ENCODE results near the gene APPBP2.
"Not testable (repeated sequence)": the region's sequence is repeated elsewhere in the genome, so short reads cannot be mapped to it uniquely, and the experiment has no call there.

The APPBP2 gene

GRCh38 chr17:60428491-60428890, 97.6 kb downstream of the APPBP2 start:
- not testable (repeated sequence) for DNase-seq

- no peak for DNase-seq
These were observed 99.4 kb downstream of the APPBP2 start for GRCh38 chr17:60426596-60426995.

GRCh38 chr17:60425626-60426025, 100.4 kb downstream of the APPBP2 start:
- DNase-seq = no peak

DNA sequence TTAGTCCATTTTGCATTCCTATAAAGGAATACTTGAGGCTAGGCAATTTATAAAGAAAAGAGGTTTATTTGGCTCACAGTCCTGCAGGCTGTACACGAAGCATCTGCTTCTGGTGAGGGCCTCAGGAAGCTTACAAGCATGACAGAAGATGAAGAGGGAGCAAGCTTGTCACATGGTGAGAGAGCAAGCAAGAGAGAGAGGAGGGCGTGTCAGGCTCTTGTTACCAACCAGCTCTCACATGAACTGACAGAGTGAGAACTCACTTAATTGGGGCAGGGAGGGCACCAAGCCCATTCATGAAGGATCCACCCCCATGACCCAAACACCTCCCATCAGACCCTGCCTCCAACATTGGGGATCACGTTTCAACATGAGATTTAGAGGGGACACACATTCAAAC, 102.2 kb downstream of the APPBP2 start:
- no peak for DNase-seq

- no peak for DNase-seq
These were observed 103.8 kb downstream of the APPBP2 start, which contains the start of gene CHCT1 for GRCh38 chr17:60422162-60422665. CHCT1 (plus strand) TSS chr17:60422489; CDS start chr17:60422593, 104 bp downstream.

- peak in 1 of 2 experiments; percentile 46 for DNase-seq
These were observed 104.5 kb downstream of the APPBP2 start for GRCh38 chr17:60421273-60422161.

GRCh38 chr17:60419875-60420274, 106.2 kb downstream of the APPBP2 start:
- DNase-seq = not testable (repeated sequence)

- DNase-seq = not testable (repeated sequence)
These were observed 107.0 kb downstream of the APPBP2 start for GRCh38 chr17:60419003-60419402.

DNA sequence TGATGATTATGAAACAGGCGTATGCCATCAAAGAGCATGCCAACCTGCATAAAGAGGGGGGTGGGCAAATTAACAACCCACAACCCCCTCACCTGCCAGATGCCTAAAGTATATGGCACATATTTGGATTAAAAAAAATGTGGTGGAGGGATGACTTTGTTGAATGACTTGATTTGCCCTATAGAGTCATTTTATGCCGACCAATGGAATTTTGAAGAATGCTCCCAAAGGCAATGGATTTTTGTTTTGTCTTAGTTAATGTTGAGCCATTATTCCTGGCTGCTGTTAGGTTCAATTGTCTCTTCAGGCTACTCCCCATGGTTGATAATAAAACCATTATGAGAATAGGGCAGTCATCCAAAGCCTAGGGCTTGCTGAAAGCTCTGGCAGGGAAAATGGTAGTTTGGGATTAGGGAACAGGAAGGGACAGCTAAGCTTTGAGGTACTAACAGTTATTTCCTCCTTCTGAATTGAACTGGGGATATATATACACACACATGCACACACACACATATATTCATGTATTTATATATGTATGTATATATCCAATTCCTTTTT, 109.6 kb downstream of the APPBP2 start:
- DNase-seq = no peak

DNA sequence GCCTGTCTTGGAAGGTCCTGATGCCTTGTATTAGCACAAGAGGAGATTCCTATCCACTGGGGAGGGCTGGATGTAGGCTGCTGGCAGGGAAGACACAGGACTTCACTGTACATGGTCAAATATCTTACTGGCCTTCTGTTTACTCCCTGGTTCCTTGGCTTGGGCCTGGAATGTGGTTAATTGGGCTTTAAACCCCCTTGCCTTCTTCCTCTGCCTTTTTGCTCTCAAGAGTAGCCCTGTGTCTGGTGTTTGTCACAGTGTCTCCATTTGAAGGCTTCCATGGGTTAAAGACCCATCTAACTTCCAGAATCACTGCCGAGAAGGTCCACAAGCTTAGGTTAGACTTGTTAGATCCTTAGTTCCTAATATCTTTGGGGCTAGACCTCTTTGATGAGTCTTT, 110.9 kb downstream of the APPBP2 start:
- DNase-seq = no peak

- DNase-seq = no peak
These were observed 113.3 kb downstream of the APPBP2 start for GRCh38 chr17:60412701-60413100.

DNA sequence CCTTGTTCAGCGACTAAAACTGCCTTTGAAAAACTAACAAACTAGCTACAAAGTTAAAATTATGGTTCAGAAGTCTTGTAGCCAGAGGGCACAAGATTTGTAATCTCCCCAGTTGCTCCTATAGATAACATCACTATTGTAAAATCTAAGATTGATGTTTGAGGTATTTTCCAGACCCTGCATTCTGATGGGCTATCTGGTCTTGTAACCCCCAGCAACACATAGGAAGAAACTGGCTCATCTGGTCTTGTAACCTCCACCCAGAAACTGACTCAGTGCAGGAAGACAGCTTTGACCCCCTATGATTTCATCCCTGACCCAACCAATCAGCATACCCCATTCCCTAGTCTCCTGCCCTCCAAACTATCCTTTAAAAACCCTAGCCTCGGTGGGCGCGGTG, 116.0 kb downstream of the APPBP2 start:
- no peak for DNase-seq

GRCh38 chr17:60406887-60407286, 119.2 kb downstream of the APPBP2 start:
- no peak for DNase-seq

- no peak for DNase-seq
These were observed 122.1 kb downstream of the APPBP2 start for GRCh38 chr17:60403962-60404361.

DNA sequence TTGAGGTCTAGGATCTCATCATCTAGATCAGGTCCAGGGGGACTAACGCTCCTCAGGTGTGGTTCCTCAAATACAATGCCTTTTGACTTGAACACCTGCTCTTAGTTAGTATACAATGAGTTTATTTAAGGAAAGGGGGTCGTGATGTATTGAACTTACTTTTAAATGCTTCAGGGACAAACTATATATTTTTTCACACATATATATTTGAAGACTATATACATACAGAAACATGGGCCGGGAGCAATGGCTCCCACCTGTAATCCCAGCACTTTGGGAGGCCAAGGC, 122.6 kb downstream of the APPBP2 start:
- DNase-seq = no peak

DNA sequence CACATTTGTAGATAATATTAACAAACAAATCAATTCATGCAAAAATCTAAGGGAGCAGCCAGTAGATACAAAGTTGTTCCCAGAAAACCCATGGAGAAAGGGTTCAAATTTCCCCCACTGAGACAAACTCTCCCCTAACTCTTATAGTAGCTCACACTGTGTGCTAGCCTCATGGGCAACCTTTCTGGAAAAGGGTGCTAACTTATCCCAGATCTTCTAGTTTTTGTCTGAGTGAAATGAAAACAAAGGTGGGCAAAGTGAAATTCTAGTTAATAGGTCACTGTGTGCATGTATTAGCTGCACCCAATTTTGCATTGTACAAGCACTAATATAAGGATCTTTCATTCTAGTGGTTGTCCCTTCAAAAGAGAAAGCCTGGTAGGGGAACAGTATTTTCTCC, 124.2 kb downstream of the APPBP2 start:
- no peak for DNase-seq

GRCh38 chr17:60398227-60398959, 127.6 kb downstream of the APPBP2 start:
- no peak for DNase-seq

GRCh38 chr17:60396412-60396811, 129.6 kb downstream of the APPBP2 start:
- DNase-seq = no peak

DNA sequence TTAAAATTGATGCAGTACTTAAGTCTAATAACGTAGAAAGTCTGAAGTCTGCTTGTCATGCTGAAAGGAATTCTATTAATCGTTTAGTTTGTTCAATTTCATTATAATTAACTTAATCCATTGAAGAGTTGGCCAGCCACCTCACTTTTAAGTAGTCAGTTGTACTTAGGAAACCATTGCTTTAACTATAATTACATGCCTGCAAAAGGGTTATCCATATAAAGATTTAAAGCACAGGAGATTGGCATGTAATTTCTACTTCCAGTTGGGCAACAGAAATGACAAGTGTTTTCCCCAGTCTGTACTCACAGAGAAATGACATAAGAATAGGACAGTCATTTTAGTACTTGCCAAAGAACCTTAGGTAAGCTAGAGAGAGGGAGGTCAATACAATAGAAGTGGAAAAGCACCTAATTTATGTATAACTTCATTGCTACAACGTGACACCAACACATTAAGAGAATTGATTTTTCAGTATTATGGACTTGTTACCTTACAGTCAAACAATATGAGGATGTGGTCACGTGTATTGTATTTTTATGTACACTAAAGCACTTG, 130.5 kb downstream of the APPBP2 start:
- DNase-seq = no peak

GRCh38 chr17:60393840-60394723, 132.0 kb downstream of the APPBP2 start:
- no peak for DNase-seq

All from SW 1271 (cell line).